Esophagus squamous epithelium (tissue), 4 donors: Measurements from ENCODE around the gene TRAM2.

Experiments
- CTCF ChIP-seq, 6 experiments: fragments of 450-650 bp in 4 of 6; fragments of 200-600 bp in 2 of 6; sonication (generic) in 2 of 6; IDR thresholded peaks; one replicate each; pipeline ENCODE4 v1.5.1; 2016 to 2019; ENCODE audit warnings: antibody characterized with exemption in 6 of 6, mild to moderate bottlenecking in 4 of 6, moderate library complexity in 4 of 6
- POLR2A ChIP-seq, 4 donors: fragments of 450-650 bp; IDR thresholded peaks; one replicate each; pipeline ENCODE4 v1.6.1; 2017; ENCODE audit warnings: antibody characterized with exemption in 4 of 4, mild to moderate bottlenecking in 4 of 4, moderate library complexity in 3 of 4

GRCh38 chr6:52539607-52540006, 37.3 kb downstream of the TRAM2 start:
- TF ChIP-seq CTCF (IDR thresholded peaks at IDR 0.05): no peak
- TF ChIP-seq POLR2A (IDR thresholded peaks at IDR 0.05): no peak
